KMS-11 (cell line): ENCODE data around the gene RXRA.

Experiments used
- H2AFZ ChIP-seq: fragments of 200-600 bp; sonication (generic); 2 replicates; pipeline ENCODE4 v1.6.1; 2016; ENCODE audit warnings: antibody characterized with exemption, mixed run types, low read depth
- H3K27ac ChIP-seq: fragments of 200-600 bp; sonication (generic); 2 replicates; pipeline ENCODE4 v1.6.1; 2016; ENCODE audit warnings: mild to moderate bottlenecking, mixed run types
- H3K27me3 ChIP-seq: fragments of 200-600 bp; sonication (generic); 2 replicates; pipeline ENCODE4 v1.6.1; 2017; ENCODE audit warnings: mild to moderate bottlenecking, low read depth, mixed run types, moderate library complexity; ENCODE audit not compliant: insufficient read depth
- H3K36me3 ChIP-seq: fragments of 200-600 bp; sonication (generic); 2 replicates; pipeline ENCODE4 v1.6.1; 2017; ENCODE audit warnings: mild to moderate bottlenecking, mixed run types; ENCODE audit not compliant: insufficient read depth
- H3K4me1 ChIP-seq: fragments of 200-600 bp; sonication (generic); 2 replicates; pipeline ENCODE4 v1.6.1; 2016; ENCODE audit warnings: mild to moderate bottlenecking, low read depth, mixed run types; ENCODE audit not compliant: poor library complexity, severe bottlenecking
- H3K4me2 ChIP-seq: fragments of 200-600 bp; sonication (generic); 2 replicates; pipeline ENCODE4 v1.7.0; 2016; ENCODE audit warnings: mild to moderate bottlenecking, mixed run types
- H3K4me3 ChIP-seq: fragments of 200-600 bp; sonication (generic); IDR thresholded peaks from 2 replicates; pipeline ENCODE4 v1.6.1; 2017; ENCODE audit warnings: low read depth, low read length, mixed read lengths; ENCODE audit not compliant: insufficient read depth
- H3K79me2 ChIP-seq: fragments of 200-600 bp; sonication (generic); 2 replicates; pipeline ENCODE4 v1.6.1; 2016; ENCODE audit warnings: low read depth, mixed run types; ENCODE audit not compliant: insufficient read depth
- H3K9ac ChIP-seq: fragments of 200-600 bp; sonication (generic); 2 replicates; pipeline ENCODE4 v1.6.1; 2016; ENCODE audit warnings: mild to moderate bottlenecking, mixed run types
- H4K20me1 ChIP-seq: fragments of 200-600 bp; sonication (generic); 2 replicates; pipeline ENCODE4 v1.6.1; 2016; ENCODE audit warnings: mild to moderate bottlenecking, mixed run types; ENCODE audit not compliant: insufficient read depth
- TF ChIP-seq, protein P1 (sequence below): fragments of 200-600 bp; sonication (generic); conservative IDR thresholded peaks from 2 replicates; pipeline ENCODE4 v1.6.1; 2017; ENCODE audit warnings: low read depth, mild to moderate bottlenecking, antibody characterized with exemption, low read length, moderate library complexity, mixed read lengths

Gene RXRA

DNA sequence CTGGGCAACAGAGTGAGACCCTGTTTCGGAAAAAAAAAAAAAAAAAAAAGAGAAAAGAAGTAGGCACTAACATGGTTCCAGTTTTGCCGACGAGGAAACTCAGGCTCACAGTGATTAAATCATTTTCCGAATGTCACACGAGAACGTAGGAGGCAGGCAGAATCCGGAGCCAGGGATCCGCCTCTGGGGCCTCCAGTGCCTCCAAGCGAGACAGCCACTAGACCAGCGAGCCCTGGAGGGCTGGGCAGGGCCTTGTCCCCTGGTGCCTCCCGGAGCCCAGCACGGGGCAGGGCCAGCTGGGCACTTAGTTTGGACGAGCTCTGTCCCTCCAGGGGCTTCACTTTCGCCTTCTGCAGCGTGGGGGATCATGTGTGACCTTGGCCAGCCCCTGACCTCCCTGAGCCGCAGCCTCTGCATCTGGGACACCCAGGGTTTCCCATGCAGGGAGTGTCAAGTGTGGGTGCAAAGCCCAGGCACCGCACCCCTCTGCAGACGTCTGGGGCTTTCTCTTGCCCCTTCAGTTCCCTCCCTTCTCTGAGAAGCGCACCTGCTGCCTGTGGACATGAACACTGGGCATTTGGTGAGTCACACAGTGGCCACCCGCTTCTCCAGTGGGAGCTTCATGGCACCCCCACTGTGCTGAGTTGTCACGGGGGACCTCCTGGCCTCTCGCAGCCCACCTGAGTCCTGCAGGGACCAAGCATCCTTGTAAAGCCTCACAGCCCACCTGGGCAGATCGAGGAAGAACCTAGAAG lies 80.3 kb downstream of the RXRA start:
- peak overlapping the region; percentile 86 for H3K4me2 ChIP-seq
- H3K79me2 ChIP-seq: peaks cover 8% of the 10 kb centered on the region; the same call in 1 of the 2 replicates
- H3K4me1 ChIP-seq: peaks cover 66% of the 10 kb centered on the region
- H3K9ac ChIP-seq: peak overlapping the region; percentile 87
- H2AFZ ChIP-seq: no peak overlapping the region
- no peaks in the 10 kb centered on the region for H3K27me3 ChIP-seq
- H4K20me1 ChIP-seq: no peaks in the 10 kb centered on the region
- no peak overlapping the region for H3K4me3 ChIP-seq
- H3K36me3 ChIP-seq: no peaks in the 10 kb centered on the region
- peak overlapping the region; percentile 95 for H3K27ac ChIP-seq
- TF ChIP-seq, protein P1, sequence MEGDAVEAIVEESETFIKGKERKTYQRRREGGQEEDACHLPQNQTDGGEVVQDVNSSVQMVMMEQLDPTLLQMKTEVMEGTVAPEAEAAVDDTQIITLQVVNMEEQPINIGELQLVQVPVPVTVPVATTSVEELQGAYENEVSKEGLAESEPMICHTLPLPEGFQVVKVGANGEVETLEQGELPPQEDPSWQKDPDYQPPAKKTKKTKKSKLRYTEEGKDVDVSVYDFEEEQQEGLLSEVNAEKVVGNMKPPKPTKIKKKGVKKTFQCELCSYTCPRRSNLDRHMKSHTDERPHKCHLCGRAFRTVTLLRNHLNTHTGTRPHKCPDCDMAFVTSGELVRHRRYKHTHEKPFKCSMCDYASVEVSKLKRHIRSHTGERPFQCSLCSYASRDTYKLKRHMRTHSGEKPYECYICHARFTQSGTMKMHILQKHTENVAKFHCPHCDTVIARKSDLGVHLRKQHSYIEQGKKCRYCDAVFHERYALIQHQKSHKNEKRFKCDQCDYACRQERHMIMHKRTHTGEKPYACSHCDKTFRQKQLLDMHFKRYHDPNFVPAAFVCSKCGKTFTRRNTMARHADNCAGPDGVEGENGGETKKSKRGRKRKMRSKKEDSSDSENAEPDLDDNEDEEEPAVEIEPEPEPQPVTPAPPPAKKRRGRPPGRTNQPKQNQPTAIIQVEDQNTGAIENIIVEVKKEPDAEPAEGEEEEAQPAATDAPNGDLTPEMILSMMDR: no peak

DNA sequence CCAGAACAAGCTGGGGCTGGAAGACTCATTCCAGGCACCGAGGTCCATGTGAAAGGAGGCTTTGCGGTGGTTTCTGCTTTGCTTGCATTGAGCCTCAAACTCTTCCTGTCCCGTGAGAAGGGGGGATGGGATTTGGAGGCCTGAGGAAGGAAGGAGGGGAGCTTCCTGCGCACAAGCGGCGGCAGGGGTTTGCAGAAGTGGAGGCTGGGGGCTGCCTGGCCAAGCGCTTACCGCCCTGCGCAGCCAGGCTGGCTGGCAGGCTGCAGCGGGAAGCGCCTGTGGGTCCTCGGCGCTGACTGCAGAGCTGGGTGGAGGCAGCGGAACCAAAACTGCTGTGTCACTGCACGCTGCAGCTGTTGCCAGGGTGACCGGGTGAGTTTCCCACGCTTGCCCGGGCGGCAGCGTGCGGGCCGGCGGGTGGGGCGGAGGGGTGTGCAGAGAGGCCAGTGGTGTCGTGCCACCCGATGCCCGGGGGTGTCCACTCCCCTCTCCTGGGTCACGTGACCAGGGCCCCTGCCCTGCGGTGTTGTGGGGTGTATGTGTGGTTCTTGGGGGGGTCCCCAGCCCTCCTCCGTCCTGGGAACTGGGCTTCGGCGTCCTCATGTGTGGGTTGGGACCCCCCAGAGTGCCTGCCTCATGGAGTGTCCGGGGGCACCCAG lies 81.0 kb downstream of the RXRA start:
- Histone ChIP-seq H2AFZ (no peak overlapping the region), H3K36me3 (no peaks in the 10 kb centered on the region), H3K4me3 (no peak overlapping the region), H4K20me1 (no peaks in the 10 kb centered on the region), H3K4me2 (peak overlapping the region; percentile 86), H3K27ac (peak overlapping the region; percentile 95), H3K79me2 (peaks cover 8% of the 10 kb centered on the region; the same call in 1 of the 2 replicates), H3K4me1 (peaks cover 59% of the 10 kb centered on the region), H3K27me3 (no peaks in the 10 kb centered on the region), H3K9ac (peak overlapping the region; percentile 87)
- TF ChIP-seq, protein P1: no peak

DNA sequence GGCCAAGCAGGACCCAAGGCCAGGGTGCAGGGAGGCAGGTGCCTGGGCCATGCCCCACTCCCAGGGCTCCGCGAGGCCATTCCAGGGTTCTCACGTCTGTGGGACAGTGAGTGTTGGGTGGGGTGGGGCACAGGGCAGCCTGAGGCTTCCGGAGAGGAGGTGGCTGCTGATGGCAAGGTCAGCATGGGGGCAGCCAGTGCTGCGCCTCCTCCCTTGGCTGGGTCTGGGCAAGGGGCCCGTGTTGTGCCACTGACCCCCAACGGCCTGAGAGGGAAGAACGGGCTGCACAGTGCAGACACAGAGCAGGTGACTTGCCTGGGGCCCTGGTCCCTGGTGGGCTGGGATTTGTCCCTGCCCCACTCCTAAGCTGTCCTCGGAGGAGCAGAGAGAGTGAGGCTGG lies 82.1 kb downstream of the RXRA start:
- H3K36me3 ChIP-seq: no peaks in the 10 kb centered on the region
- H3K4me1 ChIP-seq: peaks cover 47% of the 10 kb centered on the region
- H4K20me1 ChIP-seq: no peaks in the 10 kb centered on the region
- no peak overlapping the region; the same call in 1 of the 2 replicates for H3K27ac ChIP-seq
- no peak overlapping the region for H2AFZ ChIP-seq
- TF ChIP-seq, protein P1: no peak
- H3K9ac ChIP-seq: no peak overlapping the region; the same call in 1 of the 2 replicates
- peaks cover 8% of the 10 kb centered on the region; the same call in 1 of the 2 replicates for H3K79me2 ChIP-seq
- no peak overlapping the region for H3K4me3 ChIP-seq
- no peak overlapping the region; the same call in 1 of the 2 replicates for H3K4me2 ChIP-seq
- no peaks in the 10 kb centered on the region for H3K27me3 ChIP-seq

DNA sequence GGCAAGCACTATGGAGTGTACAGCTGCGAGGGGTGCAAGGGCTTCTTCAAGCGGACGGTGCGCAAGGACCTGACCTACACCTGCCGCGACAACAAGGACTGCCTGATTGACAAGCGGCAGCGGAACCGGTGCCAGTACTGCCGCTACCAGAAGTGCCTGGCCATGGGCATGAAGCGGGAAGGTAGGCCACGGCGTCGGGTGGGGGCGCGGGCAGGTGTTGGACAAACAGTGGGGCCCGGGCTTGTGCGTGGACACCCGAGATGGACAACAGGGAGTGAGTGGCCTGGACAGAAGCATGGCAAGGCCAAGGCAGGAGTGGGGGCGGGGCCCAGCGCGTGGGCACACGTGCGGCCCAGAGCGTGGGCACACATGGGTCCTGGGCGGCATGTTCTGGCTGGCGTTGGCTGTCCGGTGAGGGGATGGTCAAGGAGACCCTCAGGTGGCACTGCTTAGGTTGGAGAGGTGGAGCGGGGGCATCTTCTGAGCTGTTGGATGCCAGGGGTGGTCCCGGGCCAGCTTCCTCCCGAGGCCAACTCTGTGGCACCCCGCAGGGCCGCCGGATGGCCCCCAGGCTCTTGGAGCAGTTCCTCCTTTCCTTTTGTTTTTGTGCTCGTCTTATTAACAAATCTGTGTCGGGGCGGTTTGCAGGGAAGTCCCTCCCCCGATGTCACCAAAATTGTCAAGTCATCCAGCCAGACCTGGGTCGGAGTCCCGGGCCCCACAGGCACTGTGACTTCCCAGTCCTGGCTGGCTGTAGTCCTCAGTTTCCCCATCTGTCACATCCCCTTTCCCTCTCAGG lies 82.9 kb downstream of the RXRA start:
- H3K9ac ChIP-seq: no peak overlapping the region
- no peak overlapping the region for H3K27ac ChIP-seq
- peaks cover 8% of the 10 kb centered on the region; the same call in 1 of the 2 replicates for H3K79me2 ChIP-seq
- TF ChIP-seq, protein P1: no peak
- no peaks in the 10 kb centered on the region for H3K36me3 ChIP-seq
- H4K20me1 ChIP-seq: no peaks in the 10 kb centered on the region
- no peak overlapping the region for H3K4me3 ChIP-seq
- peaks cover 40% of the 10 kb centered on the region for H3K4me1 ChIP-seq
- H2AFZ ChIP-seq: no peak overlapping the region
- H3K4me2 ChIP-seq: no peak overlapping the region
- no peaks in the 10 kb centered on the region for H3K27me3 ChIP-seq
